GM19455 (cell line): ENCODE measurements around the gene HSF4.

Source experiments
- ATAC-seq: cut with Tn5 transposase; IDR thresholded peaks from one replicate; pipeline ENCODE4 v1.9.1; 2021; ENCODE audit not compliant: unreplicated experiment

Gene HSF4

DNA sequence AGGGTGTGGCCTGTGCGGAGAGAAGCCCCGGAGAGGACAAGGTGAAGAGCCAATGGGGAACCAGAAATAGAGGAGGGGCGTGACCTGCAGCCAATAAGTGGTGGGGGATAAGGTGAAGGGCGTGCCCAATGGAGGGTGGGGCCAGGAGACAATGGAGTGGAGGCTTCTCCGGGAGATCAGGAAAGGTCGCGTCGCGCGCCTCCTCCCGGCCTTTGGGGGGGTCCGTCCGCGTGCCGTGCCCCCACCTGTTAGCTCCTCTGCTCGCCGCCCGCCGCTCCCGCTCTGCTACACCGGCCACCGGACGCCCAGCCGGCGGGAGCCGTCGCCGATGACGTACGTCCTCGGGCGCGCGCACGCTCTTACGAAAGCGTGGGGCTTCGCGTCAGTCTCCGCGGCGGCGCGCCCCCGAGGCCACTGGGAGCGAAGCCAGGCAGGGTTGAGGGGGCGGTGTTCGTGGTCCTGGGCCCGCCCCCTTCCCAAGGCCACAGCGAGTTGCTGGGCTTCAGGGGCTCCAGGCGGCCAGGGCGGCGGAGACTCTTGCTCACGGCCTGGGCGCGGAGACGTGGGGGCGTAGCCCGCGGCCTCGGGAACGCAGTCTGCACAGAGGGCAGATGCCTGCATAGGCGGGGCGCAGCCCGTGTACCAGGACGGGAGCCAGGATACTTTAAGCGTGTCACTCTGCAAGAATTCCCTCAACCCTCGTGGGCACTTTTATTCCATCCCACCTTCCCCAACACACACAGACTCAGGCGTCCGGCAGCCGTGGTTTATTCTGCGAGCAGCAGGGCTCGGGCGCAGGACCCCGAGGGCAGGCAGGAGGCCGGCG, 19.3 kb downstream of the HSF4 start, which contains the start of gene MATCAP1:
Gene MATCAP1, minus strand, starts transcription at position 337 of the 826 bp plus-strand sequence. CDS start 3,353 bp downstream, outside the sequence.
- ATAC-seq, result peak; percentile 88

DNA sequence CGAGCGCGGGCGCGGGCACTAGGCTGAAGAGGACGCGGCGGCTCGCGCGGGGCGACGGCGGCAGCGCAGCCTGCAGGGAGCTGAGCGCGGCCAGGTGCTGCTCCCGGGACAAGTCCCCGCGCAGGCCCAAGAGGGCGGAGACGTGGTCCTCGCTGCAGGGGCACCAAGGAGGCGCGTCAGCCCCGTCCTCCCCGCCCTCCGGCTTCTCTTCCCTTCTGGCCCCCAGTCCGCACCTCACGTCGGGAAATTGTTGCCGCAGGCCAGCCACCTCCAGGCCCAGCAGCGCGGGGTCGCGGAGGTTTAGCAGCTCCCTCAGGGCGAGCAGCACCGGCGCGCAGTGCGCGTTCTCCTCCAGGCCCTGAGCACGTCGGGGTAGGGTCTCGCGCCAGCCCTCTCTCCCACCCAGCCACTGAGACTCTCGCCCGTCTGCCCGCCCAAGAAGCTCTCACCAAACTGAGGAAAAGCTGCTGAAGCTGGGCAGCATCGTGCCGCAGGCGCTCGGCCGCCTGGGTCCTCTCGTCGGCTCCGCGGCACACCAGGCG, 20.0 kb downstream of the HSF4 start:
- no peak for ATAC-seq

DNA sequence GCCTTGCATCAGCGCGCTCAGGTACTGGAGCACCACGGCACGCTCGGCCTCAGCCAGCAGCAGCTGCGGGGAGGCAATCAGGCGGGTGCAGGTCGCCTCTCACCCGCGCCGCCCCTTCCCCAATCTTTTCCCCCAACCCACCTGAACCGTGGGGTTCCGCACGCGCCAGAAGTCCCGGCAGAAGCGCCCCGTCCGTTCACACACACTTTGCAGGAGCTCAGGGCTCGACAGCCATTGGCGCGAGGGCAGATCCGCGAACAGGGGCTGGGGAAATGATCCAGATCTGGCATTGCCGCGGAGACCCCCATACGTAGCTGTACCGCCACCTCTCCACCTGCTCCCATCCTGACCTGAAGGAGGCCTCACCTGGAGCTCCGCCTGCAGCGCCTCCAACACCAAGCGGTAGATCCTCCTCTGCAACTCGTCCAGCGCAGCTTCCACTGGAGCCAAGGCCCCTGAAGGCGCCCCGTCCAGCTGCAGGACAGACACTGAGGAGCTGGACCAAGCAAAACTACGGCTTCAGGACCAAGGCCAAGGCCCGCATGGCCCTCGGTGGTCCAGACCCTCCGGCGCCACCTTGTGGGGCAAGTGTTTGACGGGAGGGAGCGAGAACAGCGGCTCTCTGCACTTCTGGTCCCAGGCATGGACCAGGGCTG, 20.6 kb downstream of the HSF4 start:
- no peak for ATAC-seq

GRCh38 chr16:67185651-67186134, 21.1 kb downstream of the HSF4 start:
- no peak for ATAC-seq

DNA sequence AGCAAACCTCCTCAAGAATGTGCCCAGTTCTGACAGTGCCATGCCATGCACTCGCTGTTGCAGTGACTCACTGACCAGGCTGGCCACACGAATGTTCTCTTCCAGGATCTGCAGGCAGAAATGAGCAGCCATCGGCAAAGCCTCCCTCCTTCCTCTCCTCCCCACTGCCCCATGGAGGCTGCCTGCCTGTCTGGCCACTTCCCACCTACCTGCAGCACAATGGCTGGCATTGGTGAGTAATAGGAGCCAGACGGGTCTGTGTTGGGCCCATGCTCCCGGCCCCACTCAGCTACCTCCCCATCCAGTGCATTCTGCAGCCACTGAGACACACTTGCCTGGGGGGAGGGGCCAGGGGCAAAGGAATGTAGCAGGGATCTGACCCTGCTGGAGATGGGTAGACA, 22.0 kb downstream of the HSF4 start:
- no peak for ATAC-seq

- no peak for ATAC-seq
Observed at GRCh38 chr16:67187175-67187890, 22.8 kb downstream of the HSF4 start.

DNA sequence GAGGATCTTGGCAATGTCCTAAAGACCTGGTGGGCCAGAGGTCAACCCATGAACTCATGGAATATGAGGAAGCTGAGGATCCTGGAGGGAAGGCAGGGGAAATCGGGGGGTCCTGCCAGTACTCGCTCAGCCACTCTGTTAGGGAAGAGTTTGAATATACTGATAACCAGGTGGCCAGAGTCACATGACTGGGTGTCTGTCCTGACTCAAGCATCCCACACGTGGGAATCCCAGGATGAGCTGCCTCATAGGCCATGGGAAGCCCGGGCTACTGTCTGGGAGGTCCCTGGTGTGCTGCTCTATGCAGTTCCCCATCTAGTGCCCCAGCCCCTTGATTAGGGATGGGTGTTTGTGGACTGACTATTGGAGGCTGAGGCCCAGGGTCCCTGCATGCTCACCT, 23.8 kb downstream of the HSF4 start:
- ATAC-seq, result no peak

DNA sequence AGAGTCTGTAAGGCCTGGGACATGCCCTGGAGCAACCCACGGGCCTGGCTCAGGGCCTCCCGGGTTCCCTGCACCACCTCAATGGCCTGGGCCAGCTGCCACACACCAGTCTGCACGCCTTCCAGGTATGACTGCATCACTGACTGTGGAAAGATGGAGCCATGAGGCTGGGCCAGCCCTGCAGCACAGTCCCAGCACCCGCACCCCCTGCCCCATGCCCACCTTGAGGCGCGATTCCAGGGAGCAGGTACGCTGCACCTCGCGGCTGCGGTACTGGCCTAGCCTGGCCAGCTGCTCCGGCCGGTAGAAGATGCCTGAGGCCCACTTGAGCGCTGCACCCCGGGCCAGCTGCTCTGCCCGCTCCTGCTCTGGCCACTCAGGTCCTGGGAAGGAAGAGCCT, 24.3 kb downstream of the HSF4 start:
- no peak for ATAC-seq

GRCh38 chr16:67190041-67190440, 25.5 kb downstream of the HSF4 start, which contains the start of gene EXOC3L1:
TSS of gene EXOC3L1 (minus strand) at chr16:67190136. CDS start at chr16:67189676, 460 bp downstream.
- no peak for ATAC-seq

DNA sequence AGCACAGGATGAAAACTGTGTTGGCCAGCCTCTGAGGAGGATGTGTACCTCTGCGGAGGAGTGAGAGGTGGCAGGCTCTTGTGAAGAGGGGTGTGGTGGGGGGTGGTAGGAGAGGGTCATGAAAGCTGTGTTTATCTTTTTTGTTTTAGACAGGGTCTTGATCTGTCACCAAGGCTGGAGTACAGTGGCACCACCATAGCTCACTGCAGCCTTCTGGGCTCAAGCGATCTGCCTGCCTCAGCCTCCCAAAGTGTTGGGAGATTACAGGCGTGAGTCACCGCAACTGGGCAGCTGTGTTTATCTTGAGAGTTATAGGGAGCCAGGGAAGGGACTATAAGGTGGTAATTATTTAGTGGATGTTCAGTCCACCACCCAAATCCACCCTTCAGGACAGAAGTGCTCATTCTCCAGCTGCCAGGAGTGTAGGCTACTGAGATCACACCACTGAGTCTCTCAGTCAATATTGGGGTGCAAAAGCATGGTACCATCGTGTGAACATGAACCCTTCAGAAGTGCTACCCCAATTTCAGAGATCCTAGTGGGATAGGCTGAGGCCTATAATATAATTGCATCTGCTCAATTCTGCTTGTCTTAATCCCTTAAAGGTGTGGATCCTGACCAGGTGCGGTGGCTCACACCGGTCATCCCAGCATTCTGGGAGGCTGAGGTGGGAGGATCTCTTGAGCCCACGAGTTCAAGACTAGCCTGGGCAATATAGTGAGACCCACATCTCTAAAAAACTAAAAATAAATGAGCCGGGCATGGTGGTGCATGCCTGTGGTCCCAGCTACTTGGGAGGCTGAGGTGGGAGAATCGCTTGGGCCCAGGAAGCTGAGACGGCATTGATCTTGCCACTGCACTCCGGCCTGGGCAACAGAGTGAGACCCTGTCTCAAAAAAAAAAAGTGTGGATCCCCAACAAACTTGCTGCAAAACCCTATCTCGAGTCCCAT, 26.2 kb downstream of the HSF4 start:
- ATAC-seq, result no peak

GRCh38 chr16:67191411-67191994, 27.0 kb downstream of the HSF4 start:
- ATAC-seq, result peak; percentile 9

DNA sequence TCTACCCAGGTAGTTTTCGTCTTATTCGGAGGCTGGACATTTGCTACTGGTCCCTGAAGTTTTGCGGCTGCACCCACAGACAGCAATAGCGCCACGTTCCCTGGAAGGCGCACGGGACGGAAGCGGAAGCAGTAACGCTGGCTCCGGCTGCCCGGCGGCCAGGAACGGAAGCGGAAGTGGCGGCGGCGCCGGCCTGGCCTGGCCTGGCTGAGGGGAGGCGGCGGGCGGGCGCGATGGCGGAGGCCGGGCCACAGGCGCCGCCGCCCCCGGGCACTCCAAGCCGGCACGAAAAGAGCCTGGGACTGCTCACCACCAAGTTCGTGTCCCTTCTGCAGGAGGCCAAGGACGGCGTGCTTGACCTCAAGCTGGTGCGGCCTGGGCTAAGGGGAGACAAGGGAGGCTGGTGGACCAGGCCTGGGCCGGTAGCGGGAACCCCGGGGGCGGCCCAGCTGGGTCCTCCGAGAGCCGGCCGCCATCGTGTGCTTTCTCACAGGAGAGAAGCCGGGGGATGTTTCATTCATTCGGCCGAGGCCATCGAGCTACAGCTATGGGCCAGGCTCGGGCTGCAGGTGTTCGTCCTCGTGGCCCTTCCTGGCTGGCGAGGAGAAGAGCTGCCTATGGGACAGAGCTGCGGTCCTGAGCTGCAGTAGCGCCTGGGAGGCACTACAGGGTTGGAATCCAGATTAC, 27.6 kb downstream of the HSF4 start, which contains the start of gene E2F4:
Gene E2F4, plus strand, starts transcription at position 161 of the 687 bp plus-strand sequence. Its CDS starts 73 bp downstream, at position 234.
- peak; percentile 77 for ATAC-seq

- ATAC-seq, result no peak
Observed at GRCh38 chr16:67192781-67193361, 28.3 kb downstream of the HSF4 start.

DNA sequence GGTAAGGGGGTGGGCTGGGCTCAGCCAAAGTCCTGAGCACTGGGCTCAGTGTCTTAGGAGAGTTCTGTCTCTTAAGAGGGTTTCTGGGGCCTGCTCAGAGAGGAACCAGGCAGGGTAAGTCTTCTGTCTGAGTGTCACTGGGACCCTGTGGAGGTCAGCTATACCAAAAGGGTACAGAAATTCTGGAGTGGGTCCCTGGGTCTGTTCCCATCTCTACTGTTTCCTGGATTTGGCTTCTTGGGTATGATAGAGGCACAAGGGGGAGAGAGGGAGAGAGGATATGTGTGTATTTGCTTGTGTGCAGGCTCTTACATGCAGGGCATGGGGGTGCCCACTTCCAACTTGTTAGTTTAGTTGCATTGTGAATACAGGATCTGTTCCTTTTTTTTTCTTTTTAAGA, 29.0 kb downstream of the HSF4 start:
- ATAC-seq, result no peak

- ATAC-seq, result no peak
Observed at GRCh38 chr16:67194260-67194659, 29.7 kb downstream of the HSF4 start.

DNA sequence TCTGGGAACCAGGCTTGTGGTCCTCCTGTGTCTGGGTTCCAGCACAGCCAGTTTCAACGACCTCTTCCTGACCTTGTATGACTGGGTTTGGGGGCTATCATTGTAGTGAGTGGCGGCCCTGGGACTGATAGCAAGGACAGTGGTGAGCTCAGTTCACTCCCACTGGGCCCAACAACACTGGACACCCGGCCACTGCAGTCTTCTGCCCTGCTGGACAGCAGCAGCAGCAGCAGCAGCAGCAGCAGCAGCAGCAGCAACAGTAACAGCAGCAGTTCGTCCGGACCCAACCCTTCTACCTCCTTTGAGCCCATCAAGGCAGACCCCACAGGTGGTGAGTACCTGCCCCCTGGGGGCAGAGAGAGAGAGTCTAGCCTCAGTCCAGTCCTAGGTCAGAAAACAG, 31.1 kb downstream of the HSF4 start:
- no peak for ATAC-seq

DNA sequence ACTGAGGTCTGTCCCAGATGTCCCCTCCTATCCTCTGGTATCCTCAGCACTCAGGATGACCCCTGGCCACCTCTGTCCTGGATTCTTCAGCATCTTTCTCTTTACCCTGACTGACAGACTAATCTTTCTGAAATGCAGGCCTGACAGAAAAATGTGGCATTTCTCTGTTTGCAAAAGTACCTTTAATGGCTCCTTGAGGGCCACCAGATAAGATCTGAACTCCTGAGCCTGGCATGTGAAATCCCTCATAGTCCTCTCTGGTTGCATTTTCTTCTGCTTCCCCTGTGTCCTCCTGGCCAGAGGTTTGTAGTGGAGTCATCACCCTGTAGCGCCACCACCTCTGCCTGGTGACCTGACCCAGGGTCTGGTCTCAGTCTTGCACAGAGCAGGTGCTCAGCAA, 32.3 kb downstream of the HSF4 start:
- no peak for ATAC-seq

GRCh38 chr16:67197704-67198103, 33.2 kb downstream of the HSF4 start:
- ATAC-seq, result no peak
